H7 (cell line): ENCODE data around the gene DENND1A. TPM values are rescaled to one million over a fixed set of nuclear protein-coding genes. Genes with fewer than 3 reads are reported as not detected.

Source experiments
- DNase-seq: peaks from one replicate; pipeline ENCODE4 v3.0.0; 2012
- H3K27me3 ChIP-seq: 2 replicates; pipeline ENCODE4 v1.6.0; 2011; ENCODE audit warnings: mild to moderate bottlenecking, low read length; ENCODE audit not compliant: control insufficient read depth, insufficient read depth
- H3K36me3 ChIP-seq: replicated peaks from 2 replicates; pipeline ENCODE4 v1.5.1; 2011; ENCODE audit warnings: low read length; ENCODE audit not compliant: control insufficient read depth, insufficient read depth
- H3K4me3 ChIP-seq: 2 replicates; pipeline ENCODE4 v1.5.1; 2011; ENCODE audit warnings: low read depth, mild to moderate bottlenecking, control low read depth, low read length, moderate library complexity; ENCODE audit not compliant: insufficient read depth
- total RNA-seq: library from RNA; depleted of rRNA; stranded (reverse); fragments of >200 nt; shearing (Covaris generic); gene quantifications from 2 replicates; pipeline ENCODE4 v1.2.3, GENCODE V29; 2014

Gene DENND1A
- total RNA-seq, 1 experiment from 2014 or later = 10.9 TPM

- no peak for DNase-seq
- no peak overlapping the region for H3K4me3 ChIP-seq
- H3K27me3 ChIP-seq = peaks cover under 1% of the 10 kb centered on the region; the same call in 1 of the 2 replicates
- no peaks in the 10 kb centered on the region for H3K36me3 ChIP-seq
These were observed 309.7 kb downstream of the DENND1A start for GRCh38 chr9:123620239-123620638.

DNA sequence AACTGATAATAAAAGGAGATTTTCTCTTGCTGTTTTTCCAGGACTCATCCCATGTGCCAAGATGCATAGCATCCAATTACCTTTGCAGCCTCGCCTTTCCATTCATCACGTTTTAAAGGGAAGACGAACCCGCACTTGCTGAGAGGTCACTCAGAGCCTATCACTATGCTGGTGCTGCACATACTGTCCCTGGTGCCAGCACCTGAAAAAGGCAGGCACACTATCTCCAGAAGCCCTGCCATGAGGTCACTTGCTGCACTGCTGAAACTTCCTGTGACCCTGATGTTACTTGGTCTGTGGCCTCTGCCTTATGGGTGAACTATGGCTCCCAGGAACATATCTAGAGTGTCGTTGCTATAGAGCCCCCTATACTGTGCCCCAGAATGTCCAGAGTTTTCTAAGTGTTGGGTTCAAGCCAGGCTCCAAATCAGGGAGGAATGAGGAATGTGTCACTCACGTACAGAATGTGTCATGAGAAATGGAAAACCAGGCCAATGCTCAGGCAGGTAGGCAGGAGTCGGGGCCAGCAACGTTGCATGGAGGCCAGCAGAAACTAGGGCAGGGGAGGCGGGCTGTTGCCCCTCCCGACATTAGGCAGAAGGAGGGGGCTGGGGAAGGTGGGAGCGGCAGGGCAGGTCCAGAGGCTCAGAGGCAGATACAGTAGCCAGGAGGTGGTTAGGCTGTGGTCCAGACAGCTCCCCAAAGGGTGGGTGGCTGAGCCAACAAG, 311.8 kb downstream of the DENND1A start:
- no peak for DNase-seq

DNA sequence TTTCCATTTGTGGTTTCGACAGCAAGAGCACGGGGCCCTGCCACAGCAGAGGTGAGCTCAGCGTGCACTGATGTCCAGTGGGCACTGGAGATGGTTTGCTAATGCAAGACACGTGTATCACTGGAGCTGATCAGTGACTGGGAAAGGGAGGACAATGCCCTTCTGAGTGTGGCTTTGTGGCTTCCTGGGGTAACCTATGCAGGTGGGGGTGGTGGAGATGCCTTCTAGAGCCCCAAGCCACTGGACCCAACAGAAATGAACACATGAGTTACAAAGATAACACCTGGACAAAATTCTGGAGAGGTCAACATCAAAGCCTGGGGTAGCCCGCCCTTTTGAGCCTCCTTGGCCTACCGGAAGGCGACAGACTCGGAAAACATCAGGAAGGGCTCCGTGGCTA, 312.6 kb downstream of the DENND1A start:
- peaks cover 2% of the 10 kb centered on the region; the same call in 1 of the 2 replicates for H3K27me3 ChIP-seq
- no peak for DNase-seq
- no peaks in the 10 kb centered on the region for H3K36me3 ChIP-seq
- no peak overlapping the region for H3K4me3 ChIP-seq

More for the DNA sequence above, 311.8 kb downstream of the DENND1A start:
- Histone ChIP-seq H3K4me3 (no peak overlapping the region), H3K36me3 (no peaks in the 10 kb centered on the region), H3K27me3 (peaks cover 2% of the 10 kb centered on the region; the same call in 1 of the 2 replicates)

- Histone ChIP-seq H3K4me3 (no peak overlapping the region), H3K36me3 (no peaks in the 10 kb centered on the region), H3K27me3 (peaks cover 2% of the 10 kb centered on the region; the same call in 1 of the 2 replicates)
- peak; percentile 21 for DNase-seq
These were observed 313.2 kb downstream of the DENND1A start for GRCh38 chr9:123616707-123617106.

DNA sequence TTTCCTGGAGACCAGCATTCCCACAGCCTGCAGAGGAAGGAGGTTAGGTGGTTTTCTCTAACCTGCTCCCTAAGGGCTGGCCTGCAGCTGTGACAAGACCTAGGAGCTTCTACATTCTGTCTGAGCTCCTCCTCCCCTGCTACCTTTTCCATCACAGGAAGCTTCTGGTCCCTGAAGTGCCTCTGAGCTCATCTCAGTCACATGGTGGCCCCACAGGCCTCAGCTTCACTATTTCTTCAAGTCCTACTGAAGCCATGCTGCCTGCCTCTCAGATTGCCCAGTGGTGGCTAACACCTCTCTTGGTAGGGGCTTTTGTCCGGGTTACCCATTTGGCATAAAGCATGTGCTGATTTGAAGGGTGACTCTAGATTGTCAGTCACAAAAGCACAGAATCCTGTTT, 314.5 kb downstream of the DENND1A start:
- H3K4me3 ChIP-seq = no peak overlapping the region
- H3K36me3 ChIP-seq = no peaks in the 10 kb centered on the region
- DNase-seq = no peak
- peaks cover 2% of the 10 kb centered on the region; the same call in 1 of the 2 replicates for H3K27me3 ChIP-seq

GRCh38 chr9:123614306-123615263, 315.3 kb downstream of the DENND1A start:
- no peak for DNase-seq
- peaks cover 2% of the 10 kb centered on the region; the same call in 1 of the 2 replicates for H3K27me3 ChIP-seq
- no peaks in the 10 kb centered on the region for H3K36me3 ChIP-seq
- no peak overlapping the region for H3K4me3 ChIP-seq

GRCh38 chr9:123611226-123611625, 318.7 kb downstream of the DENND1A start:
- Histone ChIP-seq H3K36me3 (no peaks in the 10 kb centered on the region), H3K4me3 (no peak overlapping the region), H3K27me3 (peaks cover 2% of the 10 kb centered on the region; the same call in 1 of the 2 replicates)
- no peak for DNase-seq

- H3K36me3 ChIP-seq = no peaks in the 10 kb centered on the region
- DNase-seq = no peak
- no peaks in the 10 kb centered on the region; the same call in 1 of the 2 replicates for H3K27me3 ChIP-seq
- no peak overlapping the region for H3K4me3 ChIP-seq
These were observed 320.1 kb downstream of the DENND1A start for GRCh38 chr9:123609844-123610243.

GRCh38 chr9:123608104-123608503, 321.8 kb downstream of the DENND1A start:
- DNase-seq = no peak
- Histone ChIP-seq H3K36me3 (no peaks in the 10 kb centered on the region), H3K27me3 (no peaks in the 10 kb centered on the region; the same call in 1 of the 2 replicates)

DNA sequence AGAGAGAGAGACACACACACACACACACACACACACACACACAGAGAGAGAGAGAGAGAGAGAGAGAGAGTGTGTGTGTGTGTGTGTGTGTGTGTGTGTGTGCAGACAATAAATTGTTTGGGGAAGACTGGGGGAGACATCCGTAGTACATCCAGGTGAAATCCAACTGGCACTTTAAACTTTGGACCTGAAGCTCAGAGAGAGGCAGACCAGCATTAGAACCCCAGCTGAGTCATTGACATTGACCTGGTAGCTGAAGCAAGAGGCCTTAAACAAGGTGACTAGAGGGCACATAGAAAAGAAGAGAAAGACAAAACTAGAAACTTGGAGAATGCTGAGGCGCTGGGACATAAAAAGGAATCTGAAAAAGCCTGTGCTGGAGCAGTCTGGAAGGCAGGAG, 322.4 kb downstream of the DENND1A start:
- H3K36me3 ChIP-seq = no peaks in the 10 kb centered on the region
- H3K27me3 ChIP-seq = no peaks in the 10 kb centered on the region
- DNase-seq = no peak
- H3K4me3 ChIP-seq = no peak overlapping the region

More at GRCh38 chr9:123608104-123608503, 321.8 kb downstream of the DENND1A start:
- H3K4me3 ChIP-seq = no peak overlapping the region

- no peak for DNase-seq
- Histone ChIP-seq H3K4me3 (no peak overlapping the region), H3K36me3 (no peaks in the 10 kb centered on the region), H3K27me3 (no peaks in the 10 kb centered on the region)
These were observed 323.8 kb downstream of the DENND1A start for GRCh38 chr9:123606141-123606540.

GRCh38 chr9:123605286-123605685, 324.6 kb downstream of the DENND1A start:
- Histone ChIP-seq H3K27me3 (no peaks in the 10 kb centered on the region), H3K36me3 (no peaks in the 10 kb centered on the region), H3K4me3 (no peak overlapping the region)
- DNase-seq = no peak

DNA sequence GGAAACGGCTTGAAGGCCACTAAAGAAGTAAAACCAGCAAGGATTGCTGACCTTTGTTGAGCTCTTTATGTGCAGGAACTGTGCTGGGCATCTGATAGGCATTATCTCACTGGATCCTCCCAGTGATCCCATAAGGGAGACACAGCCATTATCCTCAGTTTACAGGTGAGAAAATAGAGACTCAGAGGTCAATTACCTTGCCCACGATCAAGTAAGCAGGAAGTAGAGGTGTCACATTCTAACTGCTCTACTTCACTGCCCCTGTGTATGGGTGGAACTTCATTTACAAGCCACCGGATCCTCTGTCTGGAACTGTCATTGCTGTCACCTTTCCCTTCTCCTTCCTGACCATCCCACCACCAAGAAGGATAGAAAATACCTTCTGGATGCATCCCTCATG, 325.1 kb downstream of the DENND1A start:
- Histone ChIP-seq H3K27me3 (no peaks in the 10 kb centered on the region), H3K4me3 (no peak overlapping the region)
- no peak for DNase-seq

DNA sequence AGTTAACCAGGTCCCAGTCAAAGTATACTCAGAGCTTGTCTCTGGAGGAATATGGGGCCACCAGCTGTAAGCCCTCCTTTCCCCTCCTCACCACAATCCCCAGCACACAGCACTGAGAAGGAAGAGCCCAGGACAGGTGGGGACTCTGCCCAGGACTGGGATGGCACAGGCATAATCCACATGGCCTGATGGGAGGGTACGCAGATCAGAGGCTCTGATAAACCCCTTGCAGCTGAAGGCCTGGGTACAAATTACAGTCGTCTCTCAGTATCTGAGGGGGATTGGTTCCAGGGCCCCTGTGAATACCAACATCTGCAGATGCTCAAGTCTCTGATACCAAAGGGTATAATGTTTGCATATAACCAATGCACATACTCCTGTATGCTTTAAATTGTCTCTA, 328.1 kb downstream of the DENND1A start:
- Histone ChIP-seq H3K27me3 (no peaks in the 10 kb centered on the region), H3K36me3 (no peaks in the 10 kb centered on the region), H3K4me3 (no peak overlapping the region)
- no peak for DNase-seq

More for the DNA sequence above, 325.1 kb downstream of the DENND1A start:
- no peaks in the 10 kb centered on the region for H3K36me3 ChIP-seq
